PC-3 (cell line): ENCODE results near the gene ARMC12. TPM values are rescaled to one million over a fixed set of nuclear protein-coding genes. Genes with fewer than 3 reads are reported as not detected.

Experiments
- ATAC-seq: fragments of 200-7000 bp; cut with Tn5 transposase; 2 replicates; pipeline ENCODE4 v1.9.1; 2020; ENCODE audit warnings: mild to moderate bottlenecking, moderate library complexity
- BruUV-seq: library from RNA; stranded (reverse); fragments of 400-500 nt; replicated peaks from 2 replicates; lab custom pipeline; 2021; lab: Mats Ljungman, UMichigan
- CTCF ChIA-PET: fragments of 300-600 bp; sonication (Branson Sonifier 250); formaldehyde crosslinking; loops from one replicate; lab custom pipeline; 2022; ENCODE audit warnings: antibody characterized with exemption; lab: Charles Lee
- POLR2A ChIA-PET: fragments of 300-600 bp; sonication (Branson Sonifier 250); formaldehyde crosslinking; loops from one replicate; lab custom pipeline; 2022; ENCODE audit warnings: antibody characterized with exemption; ENCODE audit not compliant: unreplicated experiment; lab: Charles Lee
- DNase-seq: peaks from one replicate; pipeline ENCODE4 v3.0.0-alpha.2; 2015
- H2AFZ ChIP-seq: fragments of 300-600 bp; sonication (generic); 2 replicates; pipeline ENCODE4 v1.6.0; 2016; ENCODE audit warnings: antibody characterized with exemption, low read length
- H3F3A ChIP-seq: fragments of 300-600 bp; sonication (generic); one replicate; pipeline ENCODE4 v1.6.0; 2017; ENCODE audit warnings: antibody characterized with exemption, low read length, control low read depth, mild to moderate bottlenecking; ENCODE audit not compliant: unreplicated experiment
- H3K27ac ChIP-seq: fragments of 300-600 bp; sonication (generic); 2 replicates; pipeline ENCODE4 v1.5.1; 2016; ENCODE audit warnings: mild to moderate bottlenecking, low read length
- H3K27me3 ChIP-seq: fragments of 300-600 bp; sonication (generic); 2 replicates; pipeline ENCODE4 v1.6.1; 2016; ENCODE audit warnings: low read length, mixed read lengths
- H3K36me3 ChIP-seq: fragments of 300-600 bp; sonication (generic); 2 replicates; pipeline ENCODE4 v1.6.1; 2016; ENCODE audit warnings: low read depth, mixed run types, low read length, mixed read lengths
- H3K4me1 ChIP-seq: fragments of 300-600 bp; sonication (generic); 2 replicates; pipeline ENCODE4 v1.5.1; 2016; ENCODE audit warnings: low read length; ENCODE audit not compliant: insufficient read depth
- H3K4me2 ChIP-seq: fragments of 300-600 bp; sonication (generic); 2 replicates; pipeline ENCODE4 v1.6.0; 2016; ENCODE audit warnings: low read length
- H3K4me3 ChIP-seq: fragments of 300-600 bp; sonication (generic); 2 replicates; pipeline ENCODE4 v1.5.1; 2016; ENCODE audit warnings: mild to moderate bottlenecking, low read length, mixed read lengths
- H3K79me2 ChIP-seq: fragments of 300-600 bp; sonication (generic); 2 replicates; pipeline ENCODE4 v1.6.1; 2017; ENCODE audit warnings: low read length, mixed read lengths
- H3K9ac ChIP-seq: fragments of 300-600 bp; sonication (generic); 2 replicates; pipeline ENCODE4 v1.6.0; 2016; ENCODE audit warnings: mild to moderate bottlenecking, low read length
- H3K9me2 ChIP-seq: fragments of 300-600 bp; sonication (generic); replicated peaks from 2 replicates; pipeline ENCODE4 v1.6.1; 2016; ENCODE audit warnings: mixed run types, low read length, mixed read lengths
- H3K9me3 ChIP-seq: fragments of 300-600 bp; sonication (generic); 2 replicates; pipeline ENCODE4 v1.6.1; 2016; ENCODE audit warnings: low read length, mixed read lengths
- H4K20me1 ChIP-seq: fragments of 300-600 bp; sonication (generic); 2 replicates; pipeline ENCODE4 v1.6.1; 2016; ENCODE audit warnings: low read length, mixed read lengths
- CTCF ChIP-seq: fragments of 300-600 bp; sonication (generic); conservative IDR thresholded peaks from 2 replicates; pipeline ENCODE4 v1.5.1; 2017; ENCODE audit warnings: antibody characterized with exemption, low read depth, mild to moderate bottlenecking, low read length
- EZH2 ChIP-seq: fragments of 300-600 bp; sonication (generic); IDR thresholded peaks from one replicate; pipeline ENCODE4 v1.6.1; 2017; ENCODE audit warnings: antibody characterized with exemption, mild to moderate bottlenecking, low read length; ENCODE audit not compliant: unreplicated experiment
- EZH2phosphoT487 ChIP-seq: fragments of 300-600 bp; sonication (generic); IDR thresholded peaks from 2 replicates; pipeline ENCODE4 v1.6.1; 2018; ENCODE audit warnings: mild to moderate bottlenecking, antibody characterized with exemption, low read length, borderline replicate concordance
- intact Hi-C: fragments of 100-400 bp; cut with micrococcal nuclease; formaldehyde crosslinking; loops from 2 replicates; pipeline ENCODE4 v1.9.0; 2023
- total RNA-seq: library from RNA; depleted of rRNA; stranded (reverse); fragments of >200 nt; gene quantifications from 2 replicates; pipeline ENCODE4 v1.2.3, GENCODE V29; 2014

The ARMC12 gene
- total RNA-seq, 1 experiment from 2014 or later = not detected

- ChIA-PET POLR2A (no interaction called here), CTCF (no interaction called here)
- no peak for DNase-seq
- Histone ChIP-seq H3K27me3 (peaks cover 35% of the 10 kb centered on the region), H3F3A (no peaks in the 10 kb centered on the region), H2AFZ (no peak overlapping the region), H3K9me2 (no peaks in the 10 kb centered on the region), H3K27ac (no peak overlapping the region), H3K9me3 (no peaks in the 10 kb centered on the region), H3K79me2 (no peaks in the 10 kb centered on the region), H3K4me3 (no peak overlapping the region), H3K4me2 (no peak overlapping the region), H3K36me3 (no peaks in the 10 kb centered on the region), H4K20me1 (no peaks in the 10 kb centered on the region), H3K9ac (no peak overlapping the region), H3K4me1 (no peaks in the 10 kb centered on the region)
- TF ChIP-seq EZH2phosphoT487 = no peak
- no peak for TF ChIP-seq EZH2
- no peak for TF ChIP-seq CTCF
- no peak for ATAC-seq
- BruUV-seq = no TSS peak
- intact Hi-C loops = no loop called here
Observed at GRCh38 chr6:35788423-35788982, 51.7 kb downstream of the ARMC12 start.

- intact Hi-C loops = no loop called here
- TF ChIP-seq EZH2 = no peak
- no peak for TF ChIP-seq CTCF
- no peak for TF ChIP-seq EZH2phosphoT487
- H3K79me2 ChIP-seq = no peaks in the 10 kb centered on the region
- H2AFZ ChIP-seq = no peak overlapping the region
- H3K36me3 ChIP-seq = no peaks in the 10 kb centered on the region
- no peaks in the 10 kb centered on the region for H3K9me3 ChIP-seq
- H3K9me2 ChIP-seq = no peaks in the 10 kb centered on the region
- no peak overlapping the region for H3K9ac ChIP-seq
- CTCF ChIA-PET = no interaction called here
- H3K4me2 ChIP-seq = no peak overlapping the region
- no peaks in the 10 kb centered on the region for H4K20me1 ChIP-seq
- no peak for DNase-seq
- H3K27ac ChIP-seq = no peak overlapping the region
- no peak for ATAC-seq
- H3K4me1 ChIP-seq = no peaks in the 10 kb centered on the region
- H3F3A ChIP-seq = no peaks in the 10 kb centered on the region
- POLR2A ChIA-PET = no interaction called here
- BruUV-seq = no TSS peak
- peaks cover 35% of the 10 kb centered on the region for H3K27me3 ChIP-seq
- H3K4me3 ChIP-seq = no peak overlapping the region
Observed at GRCh38 chr6:35790683-35791082, 53.9 kb downstream of the ARMC12 start.

GRCh38 chr6:35794536-35795452 is 58.0 kb downstream of the ARMC12 start:
- Histone ChIP-seq H3K4me3 (no peak overlapping the region), H3K9me3 (no peaks in the 10 kb centered on the region), H3F3A (no peaks in the 10 kb centered on the region), H3K9me2 (no peaks in the 10 kb centered on the region), H3K27me3 (peaks cover 4% of the 10 kb centered on the region; the same call in 1 of the 2 replicates), H3K4me2 (no peak overlapping the region), H3K36me3 (no peaks in the 10 kb centered on the region), H3K79me2 (no peaks in the 10 kb centered on the region), H3K27ac (no peak overlapping the region), H2AFZ (no peak overlapping the region), H3K9ac (no peak overlapping the region), H3K4me1 (no peaks in the 10 kb centered on the region), H4K20me1 (no peaks in the 10 kb centered on the region)
- no TSS peak for BruUV-seq
- ATAC-seq (no peak), DNase-seq (no peak)
- TF ChIP-seq EZH2phosphoT487 (no peak), CTCF (no peak), EZH2 (no peak)
- ChIA-PET POLR2A (no interaction called here), CTCF (no interaction called here)
- intact Hi-C loops = no loop called here
